ENCODE measurements around the gene RETN. TPM values are rescaled to one million over a fixed set of nuclear protein-coding genes. Genes with fewer than 3 reads are reported as not detected.

RETN gene
- polyA plus RNA-seq, 1 of the 3 experiments (the other 2 are of a cell fraction), result not detected

- Histone ChIP-seq H3K9ac (no peak overlapping the region), H4K20me1 (ENCODE audit: insufficient read depth) (0 out of 2 replicates have a peak, but pooled peaks cover 5% of the 10 kb centered on the region), H3K79me2 (ENCODE audit: insufficient read depth) (peaks cover 35% of the 10 kb centered on the region), H3K27ac (ENCODE audit: low read depth in 2 of 2, low read length in 1 of 2) (no peak overlapping the region), H3K4me1 (ENCODE audit: control insufficient read depth in 1 of 2, insufficient read depth in 2 of 2, low read depth in 1 of 2, low read length in 1 of 2) (peaks cover 8 to 23% of the 10 kb centered on the region in 2 experiments; a peak in 2 of 4 replicates), H3K4me2 (no peak overlapping the region), H3K9me2 (no peaks in the 10 kb centered on the region), H3K4me3 (ENCODE audit: low read depth in 2 of 2, low read length in 1 of 2) (no peak overlapping the region), H3K36me3 (replicated peaks in 1 of 2; ENCODE audit: control insufficient read depth in 1 of 2, insufficient read depth in 2 of 2, low read length in 1 of 2) (peaks cover 3 to 59% of the 10 kb centered on the region in 2 experiments), H3F3A (replicated peaks; ENCODE audit: insufficient read depth) (no peaks in the 10 kb centered on the region), H3K27me3 (ENCODE audit: insufficient read depth) (no peaks in the 10 kb centered on the region), H2AFZ (ENCODE audit: low read depth) (no peak overlapping the region), H3K9me3 (no peaks in the 10 kb centered on the region)
- no peak for TF ChIP-seq FOXM1 (IDR thresholded peaks at IDR 0.05; ENCODE audit: low read depth)
- no peak for TF ChIP-seq RXRA (IDR thresholded peaks at IDR 0.05; ENCODE audit: borderline replicate concordance, low read depth)
- TF ChIP-seq EP300 (IDR thresholded peaks at IDR 0.05; ENCODE audit: borderline replicate concordance in 1 of 2, low read depth in 1 of 2, low read length in 1 of 2), result no peak
- TF ChIP-seq RFX5 (IDR thresholded peaks at IDR 0.05; ENCODE audit: low read length), result no peak
- TF ChIP-seq FOXJ3 (CRISPR knock-in tag; IDR thresholded peaks at IDR 0.05), result no peak
- TF ChIP-seq FOSL2 (IDR thresholded peaks at IDR 0.05; ENCODE audit: borderline replicate concordance, low read depth), result no peak
- no peak for TF ChIP-seq TAF1 (IDR thresholded peaks at IDR 0.05; ENCODE audit: borderline replicate concordance, low read depth, low read length)
- no peak for TF ChIP-seq NFIC (IDR thresholded peaks at IDR 0.05; ENCODE audit: borderline replicate concordance)
- no peak for TF ChIP-seq RAD21 (IDR thresholded peaks at IDR 0.05; ENCODE audit: low read length)
- TF ChIP-seq GABPA (IDR thresholded peaks at IDR 0.05; ENCODE audit: low read depth), result no peak
- no peak for TF ChIP-seq YY1 (IDR thresholded peaks at IDR 0.05; ENCODE audit: low read depth)
- no peak for DNase-seq
- ChIA-PET POLR2A (no interaction called here), CTCF (interaction anchor here (1.1 to 2.2 kb wide), 2 partner anchors 56 kb away, joined by 6 read pairs; partner anchors contain the start of gene TRAPPC5)
- 96% methylated on average over 17 of the region's 17 CpGs for WGBS (ENCODE audit: low lambda C conversion rate)
Observed at GRCh38 chr19:7624810-7625209, 44.0 kb upstream of the RETN start.

GRCh38 chr19:7625763-7626372 lies 43.0 kb upstream of the RETN start:
- Histone ChIP-seq H3K4me1 (ENCODE audit: control insufficient read depth in 1 of 2, insufficient read depth in 2 of 2, low read depth in 1 of 2, low read length in 1 of 2) (peaks cover 8 to 20% of the 10 kb centered on the region in 2 experiments; a peak in 2 of 4 replicates), H3K9me3 (no peaks in the 10 kb centered on the region), H3F3A (replicated peaks; ENCODE audit: insufficient read depth) (no peaks in the 10 kb centered on the region), H4K20me1 (ENCODE audit: insufficient read depth) (0 out of 2 replicates have a peak, but pooled peaks cover 5% of the 10 kb centered on the region), H3K79me2 (ENCODE audit: insufficient read depth) (peaks cover 46% of the 10 kb centered on the region), H3K9ac (no peak overlapping the region), H3K36me3 (replicated peaks in 1 of 2; ENCODE audit: control insufficient read depth in 1 of 2, insufficient read depth in 2 of 2, low read length in 1 of 2) (peaks cover 3 to 48% of the 10 kb centered on the region in 2 experiments), H3K4me2 (no peak overlapping the region), H3K9me2 (no peaks in the 10 kb centered on the region), H3K4me3 (ENCODE audit: low read depth in 2 of 2, low read length in 1 of 2) (no peak overlapping the region), H2AFZ (ENCODE audit: low read depth) (no peak overlapping the region), H3K27ac (ENCODE audit: low read depth in 2 of 2, low read length in 1 of 2) (no peak overlapping the region), H3K27me3 (ENCODE audit: insufficient read depth) (no peaks in the 10 kb centered on the region)
- WGBS (ENCODE audit: low lambda C conversion rate), result 93% methylated on average over 15 of the region's 34 CpGs
- no peak for DNase-seq
- TF ChIP-seq GATA2 (CRISPR knock-in tag; IDR thresholded peaks at IDR 0.05) (no peak), ELF1 (IDR thresholded peaks at IDR 0.05) (no peak), TEAD4 (IDR thresholded peaks at IDR 0.05; ENCODE audit: borderline replicate concordance, insufficient read depth) (no peak), MXI1 (IDR thresholded peaks at IDR 0.05; ENCODE audit: low read depth, low read length) (no peak), MAX (IDR thresholded peaks at IDR 0.05; ENCODE audit: low read depth) (no peak), CHD2 (IDR thresholded peaks at IDR 0.05; ENCODE audit: low read length, partially characterized antibody) (no peak), ZBTB33 (IDR thresholded peaks at IDR 0.05; ENCODE audit: borderline replicate concordance, low read depth) (no peak), FOXJ3 (CRISPR knock-in tag; IDR thresholded peaks at IDR 0.05) (no peak), EP300 (IDR thresholded peaks at IDR 0.05; ENCODE audit: borderline replicate concordance in 1 of 2, low read depth in 1 of 2, low read length in 1 of 2) (no peak)
- ChIA-PET CTCF (interaction anchor here (2.0 to 2.2 kb wide), 2 partner anchors 26 to 55 kb away, joined by 6 read pairs; partner anchors contain the start of gene TRAPPC5), POLR2A (no interaction called here)

Measured in SK-N-SH (cell line).